ENCODE data around the gene ENTHD1.

Gene ENTHD1

GRCh38 chr22:39721206-39722031 lies 172.1 kb downstream of the ENTHD1 start:
- Histone ChIP-seq H3K9me3 (ENCODE audit: control insufficient read depth, low read length) (no peaks in the 10 kb centered on the region), H3K27me3 (ENCODE audit: control insufficient read depth, insufficient read depth, low read length) (peaks cover 3% of the 10 kb centered on the region), H3K4me3 (ENCODE audit: low read length) (no peak overlapping the region), H3K4me1 (ENCODE audit: control insufficient read depth, insufficient read depth, low read length) (peaks cover 20% of the 10 kb centered on the region), H3K9ac (ENCODE audit: low read length) (no peak overlapping the region), H3K36me3 (ENCODE audit: control insufficient read depth, insufficient read depth, low read length) (no peaks in the 10 kb centered on the region)

- Histone ChIP-seq H3K4me1 (ENCODE audit: control insufficient read depth, insufficient read depth, low read length) (peaks cover 20% of the 10 kb centered on the region), H3K36me3 (ENCODE audit: control insufficient read depth, insufficient read depth, low read length) (no peaks in the 10 kb centered on the region), H3K4me3 (ENCODE audit: low read length) (no peak overlapping the region), H3K9ac (ENCODE audit: low read length) (no peak overlapping the region), H3K27me3 (ENCODE audit: control insufficient read depth, insufficient read depth, low read length) (no peaks in the 10 kb centered on the region), H3K9me3 (ENCODE audit: control insufficient read depth, low read length) (no peaks in the 10 kb centered on the region)
These were observed 173.8 kb downstream of the ENTHD1 start for GRCh38 chr22:39719559-39720450.

- no peaks in the 10 kb centered on the region for H3K36me3 ChIP-seq (ENCODE audit: control insufficient read depth, insufficient read depth, low read length)
- peaks cover 12% of the 10 kb centered on the region for H3K4me1 ChIP-seq (ENCODE audit: control insufficient read depth, insufficient read depth, low read length)
- no peak overlapping the region for H3K9ac ChIP-seq (ENCODE audit: low read length)
- H3K4me3 ChIP-seq (ENCODE audit: low read length): no peak overlapping the region
- H3K9me3 ChIP-seq (ENCODE audit: control insufficient read depth, low read length): no peaks in the 10 kb centered on the region
- H3K27me3 ChIP-seq (ENCODE audit: control insufficient read depth, insufficient read depth, low read length): no peaks in the 10 kb centered on the region
These were observed 174.6 kb downstream of the ENTHD1 start for GRCh38 chr22:39718921-39719475.

DNA sequence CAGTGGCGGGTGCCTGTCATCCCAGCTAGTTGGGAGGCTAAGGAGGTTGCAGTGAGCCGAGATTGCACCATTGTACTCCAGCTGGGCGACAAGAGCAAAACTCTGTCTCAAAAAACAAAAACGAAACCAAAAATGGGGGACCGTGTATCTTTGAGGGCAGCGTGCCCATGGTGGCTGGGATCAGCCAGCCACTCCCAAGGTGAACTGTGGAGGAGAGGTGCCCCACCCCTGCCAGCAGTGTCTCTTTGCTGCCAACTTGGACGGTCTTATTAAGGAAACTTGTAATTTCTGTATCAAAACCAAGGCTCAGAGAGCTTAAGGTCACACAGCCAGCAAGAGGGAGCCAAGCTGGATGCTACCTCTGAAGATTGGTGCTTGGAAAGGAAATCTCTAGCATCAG lies 175.4 kb downstream of the ENTHD1 start:
- no peaks in the 10 kb centered on the region for H3K27me3 ChIP-seq (ENCODE audit: control insufficient read depth, insufficient read depth, low read length)
- no peaks in the 10 kb centered on the region for H3K36me3 ChIP-seq (ENCODE audit: control insufficient read depth, insufficient read depth, low read length)
- no peak overlapping the region for H3K9ac ChIP-seq (ENCODE audit: low read length)
- no peak overlapping the region for H3K4me3 ChIP-seq (ENCODE audit: low read length)
- H3K4me1 ChIP-seq (ENCODE audit: control insufficient read depth, insufficient read depth, low read length): peaks cover 4% of the 10 kb centered on the region
- no peaks in the 10 kb centered on the region for H3K9me3 ChIP-seq (ENCODE audit: control insufficient read depth, low read length)

- Histone ChIP-seq H3K4me1 (ENCODE audit: control insufficient read depth, insufficient read depth, low read length) (peaks cover 4% of the 10 kb centered on the region), H3K27me3 (ENCODE audit: control insufficient read depth, insufficient read depth, low read length) (peaks cover 4% of the 10 kb centered on the region), H3K4me3 (ENCODE audit: low read length) (no peak overlapping the region), H3K36me3 (ENCODE audit: control insufficient read depth, insufficient read depth, low read length) (no peaks in the 10 kb centered on the region), H3K9me3 (ENCODE audit: control insufficient read depth, low read length) (no peaks in the 10 kb centered on the region), H3K9ac (ENCODE audit: low read length) (no peak overlapping the region)
These were observed 176.5 kb downstream of the ENTHD1 start for GRCh38 chr22:39717099-39717498.

DNA sequence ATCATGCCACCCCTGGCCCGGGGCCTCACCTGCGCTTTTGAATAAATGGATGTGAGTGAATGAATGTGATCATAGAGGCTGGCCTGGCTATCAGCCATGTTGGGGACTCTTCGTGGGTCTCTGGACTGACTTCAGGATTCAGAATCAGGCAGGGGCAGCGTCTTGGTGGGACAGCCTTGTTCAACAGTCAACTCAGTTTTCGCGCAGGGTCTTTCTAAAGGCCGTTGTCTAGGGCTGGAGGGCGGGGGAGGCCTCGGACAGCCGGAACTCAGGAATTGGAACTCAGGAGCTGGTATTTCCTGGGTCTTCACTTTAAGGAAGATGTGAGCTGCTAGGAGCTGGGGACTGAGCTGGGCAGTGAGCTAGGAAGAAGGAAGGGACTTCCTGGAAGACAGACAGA lies 177.0 kb downstream of the ENTHD1 start:
- Histone ChIP-seq H3K9ac (ENCODE audit: low read length) (no peak overlapping the region), H3K27me3 (ENCODE audit: control insufficient read depth, insufficient read depth, low read length) (peaks cover 4% of the 10 kb centered on the region), H3K4me3 (ENCODE audit: low read length) (no peak overlapping the region), H3K4me1 (ENCODE audit: control insufficient read depth, insufficient read depth, low read length) (peaks cover 4% of the 10 kb centered on the region), H3K9me3 (ENCODE audit: control insufficient read depth, low read length) (no peaks in the 10 kb centered on the region), H3K36me3 (ENCODE audit: control insufficient read depth, insufficient read depth, low read length) (no peaks in the 10 kb centered on the region)

- Histone ChIP-seq H3K9me3 (ENCODE audit: control insufficient read depth, low read length) (no peaks in the 10 kb centered on the region), H3K4me1 (ENCODE audit: control insufficient read depth, insufficient read depth, low read length) (peaks cover 4% of the 10 kb centered on the region), H3K36me3 (ENCODE audit: control insufficient read depth, insufficient read depth, low read length) (no peaks in the 10 kb centered on the region), H3K4me3 (ENCODE audit: low read length) (no peak overlapping the region), H3K27me3 (ENCODE audit: control insufficient read depth, insufficient read depth, low read length) (peaks cover 4% of the 10 kb centered on the region), H3K9ac (ENCODE audit: low read length) (no peak overlapping the region)
These were observed 177.6 kb downstream of the ENTHD1 start for GRCh38 chr22:39715778-39716495.

DNA sequence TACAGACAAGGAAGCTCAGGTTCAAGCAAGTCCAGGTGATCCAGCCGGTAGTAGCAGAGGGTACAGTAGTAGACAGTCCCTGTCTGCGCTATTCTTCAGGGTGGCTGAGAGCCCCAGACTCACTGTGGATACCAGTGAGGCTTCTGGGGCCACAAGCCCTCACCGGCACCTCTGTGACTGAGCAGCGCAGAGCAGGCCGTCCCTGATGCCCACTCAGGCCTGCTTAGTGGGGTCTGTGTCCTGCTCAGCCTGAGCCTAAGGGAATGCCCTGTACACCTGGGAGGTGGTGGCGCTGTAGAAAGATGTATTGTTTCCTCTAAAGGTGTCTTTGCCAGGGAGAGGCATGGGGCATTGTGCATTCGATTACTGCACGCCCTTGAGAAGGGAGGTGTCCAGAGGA lies 179.2 kb downstream of the ENTHD1 start:
- H3K9ac ChIP-seq (ENCODE audit: low read length): no peak overlapping the region
- H3K9me3 ChIP-seq (ENCODE audit: control insufficient read depth, low read length): no peaks in the 10 kb centered on the region
- H3K4me1 ChIP-seq (ENCODE audit: control insufficient read depth, insufficient read depth, low read length): no peaks in the 10 kb centered on the region
- no peak overlapping the region for H3K4me3 ChIP-seq (ENCODE audit: low read length)
- H3K36me3 ChIP-seq (ENCODE audit: control insufficient read depth, insufficient read depth, low read length): no peaks in the 10 kb centered on the region
- peaks cover 4% of the 10 kb centered on the region for H3K27me3 ChIP-seq (ENCODE audit: control insufficient read depth, insufficient read depth, low read length)

GRCh38 chr22:39713799-39714290 lies 179.7 kb downstream of the ENTHD1 start:
- Histone ChIP-seq H3K27me3 (ENCODE audit: control insufficient read depth, insufficient read depth, low read length) (peaks cover 4% of the 10 kb centered on the region), H3K4me1 (ENCODE audit: control insufficient read depth, insufficient read depth, low read length) (no peaks in the 10 kb centered on the region), H3K9me3 (ENCODE audit: control insufficient read depth, low read length) (no peaks in the 10 kb centered on the region), H3K36me3 (ENCODE audit: control insufficient read depth, insufficient read depth, low read length) (no peaks in the 10 kb centered on the region), H3K9ac (ENCODE audit: low read length) (no peak overlapping the region), H3K4me3 (ENCODE audit: low read length) (no peak overlapping the region)

DNA sequence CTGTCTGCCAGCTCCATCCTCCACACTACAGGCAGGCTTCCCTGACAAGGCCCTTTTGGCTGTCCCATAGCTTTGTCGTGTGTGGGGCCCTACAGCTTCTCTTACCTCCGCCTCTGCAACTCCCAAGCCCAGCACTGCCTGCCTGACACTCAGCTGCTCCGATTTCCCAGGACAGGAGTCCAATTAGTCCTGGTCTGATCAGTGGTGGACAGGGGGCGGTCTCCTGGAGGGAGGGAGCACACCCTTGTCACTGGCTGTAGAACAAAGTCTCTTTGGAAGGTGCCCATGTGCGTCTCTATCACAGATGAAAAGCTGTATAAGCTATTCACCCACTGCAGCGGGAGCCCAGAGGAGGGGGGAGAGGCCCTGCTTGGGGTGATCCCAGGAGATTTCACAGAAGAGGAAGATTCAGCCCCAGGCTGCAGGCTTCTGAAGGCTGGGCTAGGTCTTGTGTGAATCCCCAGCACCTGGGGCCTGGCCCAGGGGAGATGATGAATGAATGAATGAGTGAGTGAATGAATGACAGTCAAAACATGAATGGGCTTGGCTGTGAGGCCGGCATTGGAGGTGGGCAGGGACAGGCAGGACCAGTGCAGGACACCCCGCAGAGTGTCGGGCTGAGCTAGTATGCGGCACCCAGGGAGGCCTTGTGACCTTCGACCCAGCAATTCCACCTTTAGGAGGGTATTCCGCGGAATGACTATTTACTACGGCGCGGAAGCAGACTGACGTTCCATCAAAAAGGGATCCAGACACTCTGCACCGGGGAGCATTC lies 180.6 kb downstream of the ENTHD1 start:
- no peak overlapping the region for H3K4me3 ChIP-seq (ENCODE audit: low read length)
- no peaks in the 10 kb centered on the region for H3K4me1 ChIP-seq (ENCODE audit: control insufficient read depth, insufficient read depth, low read length)
- no peak overlapping the region for H3K9ac ChIP-seq (ENCODE audit: low read length)
- no peaks in the 10 kb centered on the region for H3K36me3 ChIP-seq (ENCODE audit: control insufficient read depth, insufficient read depth, low read length)
- H3K27me3 ChIP-seq (ENCODE audit: control insufficient read depth, insufficient read depth, low read length): peaks cover 4% of the 10 kb centered on the region
- H3K9me3 ChIP-seq (ENCODE audit: control insufficient read depth, low read length): no peaks in the 10 kb centered on the region

DNA sequence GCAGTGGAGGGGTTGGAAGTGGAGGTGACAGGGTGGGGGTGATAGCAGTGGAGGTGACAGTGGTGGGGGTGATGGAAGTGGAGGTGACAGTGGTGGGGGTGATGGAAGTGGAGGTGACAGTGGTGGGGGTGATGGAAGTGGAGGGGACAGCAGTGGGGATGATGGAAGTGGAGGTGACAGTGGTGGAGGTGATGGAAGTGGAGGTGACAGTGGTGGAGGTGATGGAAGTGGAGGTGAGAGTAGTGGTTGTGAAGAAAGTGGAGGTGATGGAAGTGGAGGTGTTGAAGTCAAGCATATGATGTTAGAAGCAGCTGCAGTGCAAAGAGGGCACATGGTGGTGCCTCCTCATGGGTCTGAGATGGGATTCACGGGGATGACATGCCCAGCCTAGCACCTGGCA lies 181.5 kb downstream of the ENTHD1 start:
- Histone ChIP-seq H3K9me3 (ENCODE audit: control insufficient read depth, low read length) (no peaks in the 10 kb centered on the region), H3K9ac (ENCODE audit: low read length) (no peak overlapping the region), H3K27me3 (ENCODE audit: control insufficient read depth, insufficient read depth, low read length) (peaks cover 4% of the 10 kb centered on the region), H3K4me3 (ENCODE audit: low read length) (no peak overlapping the region), H3K4me1 (ENCODE audit: control insufficient read depth, insufficient read depth, low read length) (no peaks in the 10 kb centered on the region), H3K36me3 (ENCODE audit: control insufficient read depth, insufficient read depth, low read length) (no peaks in the 10 kb centered on the region)

Measured in mucosa of stomach (tissue), 1 donor.